GM12878 (cell line): ENCODE measurements around the gene CCNL2.
A peak's percentile ranks its signal among the peaks of the same experiment; 100 is the strongest.
"Not testable (repeated sequence)": the region's sequence is repeated elsewhere in the genome, so short reads cannot be mapped to it uniquely, and the experiment has no call there.

ENCODE experiments used
- CBFB ChIP-seq: IDR thresholded peaks from 2 replicates; pipeline ENCODE4 v1.6.1; 2016; ENCODE audit warnings: antibody characterized with exemption, low read depth
- CBX5 ChIP-seq: sonication (generic); IDR thresholded peaks from 2 replicates; pipeline ENCODE4 v1.6.1; 2016; ENCODE audit warnings: low read depth, moderate library complexity, mild to moderate bottlenecking, inconsistent platforms
- EP300 ChIP-seq, 2 experiments: fragments of 150-350 bp in 1 of 2; IDR thresholded peaks; 2 replicates each; pipeline ENCODE4 v1.6.1; 2011 to 2012; ENCODE audit warnings: low read depth in 2 of 2, low read length in 2 of 2, borderline replicate concordance in 1 of 2, improper control_type of control experiment in 1 of 2, inconsistent platforms in 1 of 2; ENCODE audit not compliant: control insufficient read depth in 1 of 2
- MEF2A ChIP-seq: IDR thresholded peaks from 2 replicates; pipeline ENCODE4 v1.6.1; 2011; ENCODE audit warnings: low read depth, mild to moderate bottlenecking, low read length, moderate library complexity; ENCODE audit not compliant: insufficient read depth
- NFIC ChIP-seq: IDR thresholded peaks from 2 replicates; pipeline ENCODE4 v1.6.1; 2012; ENCODE audit warnings: low read depth, mild to moderate bottlenecking, inconsistent platforms, low read length, moderate library complexity
- POLR2A ChIP-seq: IDR thresholded peaks from 2 replicates; pipeline ENCODE4 v1.6.1; 2011; ENCODE audit warnings: low read depth, mild to moderate bottlenecking, low read length
- RAD21 ChIP-seq: IDR thresholded peaks from 2 replicates; pipeline ENCODE4 v1.6.1; 2011; ENCODE audit warnings: mild to moderate bottlenecking, low read depth, low read length, moderate library complexity; ENCODE audit not compliant: insufficient read depth
- SIN3A ChIP-seq: IDR thresholded peaks from 2 replicates; pipeline ENCODE4 v1.6.1; 2012; ENCODE audit warnings: low read depth, low read length, improper control_type of control experiment
- SMARCA5 ChIP-seq: fragments of 450-650 bp; IDR thresholded peaks from 2 replicates; pipeline ENCODE4 v1.6.1; 2017; ENCODE audit warnings: mild to moderate bottlenecking
- SREBF2 ChIP-seq: IDR thresholded peaks from 2 replicates; pipeline ENCODE4 v1.6.1; 2012; ENCODE audit warnings: mild to moderate bottlenecking, low read length
- TF ChIP-seq, protein P1 (sequence below), 3 experiments: IDR thresholded peaks in 2 of 3; conservative IDR thresholded peaks in 1 of 3; 2 replicates each; pipeline ENCODE4 v1.5.1; 2011; ENCODE audit warnings: low read depth in 3 of 3, low read length in 3 of 3, mild to moderate bottlenecking in 3 of 3, control low read depth in 2 of 3, moderate library complexity in 2 of 3, inconsistent platforms in 1 of 3, mixed read lengths in 1 of 3; ENCODE audit not compliant: control insufficient read depth in 2 of 3, insufficient read depth in 1 of 3; ENCODE audit errors: extremely low read depth in 1 of 3
- TF ChIP-seq, protein P2 (sequence below): fragments of 450-650 bp; IDR thresholded peaks from 2 replicates; pipeline ENCODE4 v1.6.1; 2016; ENCODE audit warnings: mild to moderate bottlenecking

DNA sequence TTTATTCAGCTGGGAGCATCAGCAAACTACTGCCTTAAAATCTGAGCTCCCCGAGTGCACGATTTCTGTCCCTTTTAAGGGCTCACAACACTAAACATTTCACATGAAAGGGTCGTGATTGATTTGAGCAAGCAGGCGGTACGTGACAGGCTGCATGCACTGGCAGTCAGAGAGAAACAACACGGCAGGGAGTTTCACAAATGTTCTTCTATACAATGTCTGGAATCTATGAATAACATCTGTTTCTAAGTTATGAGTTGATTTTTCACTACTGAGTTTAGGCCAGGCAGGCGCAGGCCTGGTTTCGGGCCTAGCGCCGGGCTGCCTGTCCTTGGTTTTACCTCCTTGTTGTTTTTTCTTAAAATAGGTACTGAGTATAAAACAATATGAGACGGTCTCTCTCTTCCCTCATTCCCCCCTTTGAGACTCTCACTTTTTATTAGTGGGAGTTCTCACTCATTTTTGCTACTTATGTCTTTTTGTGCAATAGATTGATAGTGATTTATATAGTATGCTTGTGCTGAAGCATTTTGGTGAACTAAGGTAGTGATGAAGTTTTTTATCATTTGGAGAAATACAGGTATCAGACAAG lies 13.3 kb upstream of the CCNL2 start:
- TF ChIP-seq RAD21; SMARCA5; SIN3A; POLR2A; MEF2A; SREBF2; NFIC; CBFB; EP300 (IDR thresholded peaks at IDR 0.05; ENCODE audit: borderline replicate concordance in 1 of 2, control insufficient read depth in 1 of 2, low read depth in 2 of 2, low read length in 2 of 2): not testable (repeated sequence)
- TF ChIP-seq, protein P1, sequence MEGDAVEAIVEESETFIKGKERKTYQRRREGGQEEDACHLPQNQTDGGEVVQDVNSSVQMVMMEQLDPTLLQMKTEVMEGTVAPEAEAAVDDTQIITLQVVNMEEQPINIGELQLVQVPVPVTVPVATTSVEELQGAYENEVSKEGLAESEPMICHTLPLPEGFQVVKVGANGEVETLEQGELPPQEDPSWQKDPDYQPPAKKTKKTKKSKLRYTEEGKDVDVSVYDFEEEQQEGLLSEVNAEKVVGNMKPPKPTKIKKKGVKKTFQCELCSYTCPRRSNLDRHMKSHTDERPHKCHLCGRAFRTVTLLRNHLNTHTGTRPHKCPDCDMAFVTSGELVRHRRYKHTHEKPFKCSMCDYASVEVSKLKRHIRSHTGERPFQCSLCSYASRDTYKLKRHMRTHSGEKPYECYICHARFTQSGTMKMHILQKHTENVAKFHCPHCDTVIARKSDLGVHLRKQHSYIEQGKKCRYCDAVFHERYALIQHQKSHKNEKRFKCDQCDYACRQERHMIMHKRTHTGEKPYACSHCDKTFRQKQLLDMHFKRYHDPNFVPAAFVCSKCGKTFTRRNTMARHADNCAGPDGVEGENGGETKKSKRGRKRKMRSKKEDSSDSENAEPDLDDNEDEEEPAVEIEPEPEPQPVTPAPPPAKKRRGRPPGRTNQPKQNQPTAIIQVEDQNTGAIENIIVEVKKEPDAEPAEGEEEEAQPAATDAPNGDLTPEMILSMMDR (IDR thresholded peaks at IDR 0.05 in 2 of 3, conservative IDR thresholded peaks at IDR 0.05 in 1 of 3; ENCODE audit: control insufficient read depth in 2 of 3, extremely low read depth in 1 of 3, insufficient read depth in 1 of 3, low read depth in 3 of 3, low read length in 3 of 3) = not testable (repeated sequence)
- TF ChIP-seq, protein P2, sequence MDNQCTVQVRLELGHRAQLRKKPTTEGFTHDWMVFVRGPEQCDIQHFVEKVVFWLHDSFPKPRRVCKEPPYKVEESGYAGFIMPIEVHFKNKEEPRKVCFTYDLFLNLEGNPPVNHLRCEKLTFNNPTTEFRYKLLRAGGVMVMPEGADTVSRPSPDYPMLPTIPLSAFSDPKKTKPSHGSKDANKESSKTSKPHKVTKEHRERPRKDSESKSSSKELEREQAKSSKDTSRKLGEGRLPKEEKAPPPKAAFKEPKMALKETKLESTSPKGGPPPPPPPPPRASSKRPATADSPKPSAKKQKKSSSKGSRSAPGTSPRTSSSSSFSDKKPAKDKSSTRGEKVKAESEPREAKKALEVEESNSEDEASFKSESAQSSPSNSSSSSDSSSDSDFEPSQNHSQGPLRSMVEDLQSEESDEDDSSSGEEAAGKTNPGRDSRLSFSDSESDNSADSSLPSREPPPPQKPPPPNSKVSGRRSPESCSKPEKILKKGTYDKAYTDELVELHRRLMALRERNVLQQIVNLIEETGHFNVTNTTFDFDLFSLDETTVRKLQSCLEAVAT = not testable (repeated sequence)
- TF ChIP-seq CBX5 = peak; percentile 40; the same call in 1 of the 2 replicates
